K562 (cell line): Measurements from ENCODE around the gene ASPHD1. TPM values are rescaled to one million over a fixed set of nuclear protein-coding genes. Genes with fewer than 3 reads are reported as not detected.

Source experiments
- ETS2 ChIP-seq: IDR thresholded peaks from 2 replicates; pipeline ENCODE4 v1.6.1; 2016; ENCODE audit warnings: borderline replicate concordance, missing genetic modification characterization, mild to moderate bottlenecking, moderate library complexity, missing compliant biosample characterization; ENCODE audit not compliant: poor library complexity, severe bottlenecking
- GABPB2 ChIP-seq: fragments of 250-450 bp; sonication (Bioruptor Pico); conservative IDR thresholded peaks from 2 replicates; pipeline ENCODE4 v1.5.1; 2021; ENCODE audit warnings: mild to moderate bottlenecking
- HDAC8 ChIP-seq: fragments of 450-650 bp; IDR thresholded peaks from 2 replicates; pipeline ENCODE4 v1.6.1; 2016; ENCODE audit warnings: mild to moderate bottlenecking, missing genetic modification characterization, moderate library complexity, missing compliant biosample characterization
- IFI16 ChIP-seq: fragments of 250-450 bp; sonication (Bioruptor Pico); IDR thresholded peaks from 2 replicates; pipeline ENCODE4 v2.1.2; 2022; ENCODE audit warnings: mild to moderate bottlenecking, inconsistent platforms
- ILK ChIP-seq: fragments of 450-650 bp; IDR thresholded peaks from 2 replicates; pipeline ENCODE4 v1.6.1; 2016; ENCODE audit warnings: missing genetic modification characterization, low read depth, mild to moderate bottlenecking, missing compliant biosample characterization, moderate library complexity, borderline replicate concordance
- MAZ ChIP-seq, 2 experiments: fragments of 450-650 bp in 1 of 2; sonication (generic) in 1 of 2; formaldehyde crosslinking; IDR thresholded peaks in 1 of 2; conservative IDR thresholded peaks in 1 of 2; 2 replicates each; pipeline versions ENCODE4 v1.4.0 to v1.5.0; 2020; ENCODE audit warnings: mild to moderate bottlenecking in 1 of 2, missing genetic modification reagents in 1 of 2
- NCOA1 ChIP-seq: fragments of 450-650 bp; IDR thresholded peaks from 2 replicates; pipeline ENCODE4 v1.6.1; 2016; ENCODE audit warnings: low read depth
- NKRF ChIP-seq: fragments of 450-650 bp; IDR thresholded peaks from 2 replicates; pipeline ENCODE4 v1.6.1; 2016; ENCODE audit warnings: borderline replicate concordance
- NONO ChIP-seq, 2 experiments: fragments of 200-400 bp in 1 of 2; fragments of 450-650 bp in 1 of 2; formaldehyde crosslinking in 1 of 2; IDR thresholded peaks; 2 replicates each; pipeline ENCODE4 v1.6.1; 2017; ENCODE audit warnings: low read depth in 2 of 2, mild to moderate bottlenecking in 2 of 2, moderate library complexity in 2 of 2, low read length in 1 of 2
- NR4A1 ChIP-seq, 2 experiments: fragments of 250-450 bp in 1 of 2; fragments of 450-650 bp in 1 of 2; sonication (Bioruptor Pico) in 1 of 2; IDR thresholded peaks; 2 replicates each; pipeline versions ENCODE4 v1.4.0 to v1.6.1; 2016 to 2020; ENCODE audit warnings: mild to moderate bottlenecking in 2 of 2, missing compliant biosample characterization in 1 of 2, missing genetic modification characterization in 1 of 2, moderate library complexity in 1 of 2
- RBM14 ChIP-seq: fragments of 200-400 bp; formaldehyde crosslinking; IDR thresholded peaks from 2 replicates; pipeline ENCODE4 v1.6.1; 2018; ENCODE audit warnings: low read depth, mild to moderate bottlenecking, low read length, moderate library complexity, borderline replicate concordance; ENCODE audit not compliant: insufficient read depth
- RHOXF2B ChIP-seq: fragments of 250-450 bp; sonication (Bioruptor Pico); conservative IDR thresholded peaks from 2 replicates; pipeline ENCODE4 v1.5.1; 2021
- SMAD4 ChIP-seq: fragments of 250-450 bp; sonication (Bioruptor Pico); conservative IDR thresholded peaks from 2 replicates; pipeline ENCODE4 v1.8.0; 2021; ENCODE audit warnings: inconsistent platforms, mild to moderate bottlenecking, moderate library complexity
- SP2 ChIP-seq: IDR thresholded peaks from 2 replicates; pipeline ENCODE4 v1.6.1; 2011; ENCODE audit warnings: mild to moderate bottlenecking, low read depth, low read length, moderate library complexity; ENCODE audit not compliant: poor library complexity, severe bottlenecking; ENCODE audit errors: extremely low read depth
- SREBF2 ChIP-seq: sonication (generic); formaldehyde crosslinking; IDR thresholded peaks from 2 replicates; pipeline ENCODE4 v1.4.0; 2020; ENCODE audit warnings: mild to moderate bottlenecking, missing genetic modification reagents
- SRSF9 ChIP-seq: fragments of 200-400 bp; formaldehyde crosslinking; IDR thresholded peaks from 2 replicates; pipeline ENCODE4 v1.6.1; 2017; ENCODE audit warnings: low read depth, low read length, borderline replicate concordance
- TAF1 ChIP-seq: IDR thresholded peaks from 2 replicates; pipeline ENCODE4 v1.6.1; 2011; ENCODE audit warnings: mild to moderate bottlenecking, low read length, moderate library complexity; ENCODE audit not compliant: insufficient read depth, control insufficient read depth, severe bottlenecking; ENCODE audit errors: extremely low read depth
- TSC22D4 ChIP-seq: fragments of 450-650 bp; IDR thresholded peaks from 2 replicates; pipeline ENCODE4 v1.6.1; 2016; ENCODE audit warnings: missing genetic modification characterization, missing biosample characterization, control low read depth
- ZBTB5 ChIP-seq: fragments of 450-650 bp; IDR thresholded peaks from 2 replicates; pipeline ENCODE4 v1.6.1; 2017; ENCODE audit warnings: antibody characterized with exemption
- ZNF280B ChIP-seq: fragments of 250-450 bp; sonication (Bioruptor Pico); IDR thresholded peaks from 2 replicates; pipeline ENCODE4 v1.5.1; 2021; ENCODE audit warnings: mild to moderate bottlenecking
- polyA plus RNA-seq, 8 experiments: library from polyadenylated mRNA; depleted of rRNA in 4 of 8; stranded (reverse) in 5 of 8; unstranded in 3 of 8; fragments of >200 nt; fragmentation: Nextera tagmentation in 2 of 8; fragmentation: Illumina TruSeq in 1 of 8; extraction: Ambion mirVana in 2 of 8; extraction: Trizol in 1 of 8; gene quantifications; 2 replicates each; pipeline versions ENCODE4 v1.2.1 to v1.2.3, GENCODE V29; 2011 to 2014; ENCODE audit warnings: inconsistent platforms in 1 of 8, missing spikeins in 1 of 8
- total RNA-seq, 7 experiments: library from RNA; depleted of rRNA in 6 of 7; stranded (reverse); fragments of >200 nt in 6 of 7; fragmentation: Illumina TruSeq in 2 of 7; extraction: Trizol in 2 of 7; gene quantifications; 2 replicates each; pipeline versions ENCODE4 v1.2.1 to v1.2.3, GENCODE V29; 2011 to 2021; ENCODE audit warnings: low replicate concordance in 1 of 7
- TF ChIP-seq, protein P1 (sequence below): fragments of 450-650 bp; IDR thresholded peaks from 2 replicates; pipeline ENCODE4 v1.6.1; 2016; ENCODE audit warnings: low read depth, mild to moderate bottlenecking, moderate library complexity

Gene ASPHD1
- total and polyA plus RNA-seq, 9 of the 15 experiments (the other 6 are each of a cell fraction or from before 2014, with no cell fraction given), result 0.03 to 0.70 (median 0.24) TPM; not detected in 5

DNA sequence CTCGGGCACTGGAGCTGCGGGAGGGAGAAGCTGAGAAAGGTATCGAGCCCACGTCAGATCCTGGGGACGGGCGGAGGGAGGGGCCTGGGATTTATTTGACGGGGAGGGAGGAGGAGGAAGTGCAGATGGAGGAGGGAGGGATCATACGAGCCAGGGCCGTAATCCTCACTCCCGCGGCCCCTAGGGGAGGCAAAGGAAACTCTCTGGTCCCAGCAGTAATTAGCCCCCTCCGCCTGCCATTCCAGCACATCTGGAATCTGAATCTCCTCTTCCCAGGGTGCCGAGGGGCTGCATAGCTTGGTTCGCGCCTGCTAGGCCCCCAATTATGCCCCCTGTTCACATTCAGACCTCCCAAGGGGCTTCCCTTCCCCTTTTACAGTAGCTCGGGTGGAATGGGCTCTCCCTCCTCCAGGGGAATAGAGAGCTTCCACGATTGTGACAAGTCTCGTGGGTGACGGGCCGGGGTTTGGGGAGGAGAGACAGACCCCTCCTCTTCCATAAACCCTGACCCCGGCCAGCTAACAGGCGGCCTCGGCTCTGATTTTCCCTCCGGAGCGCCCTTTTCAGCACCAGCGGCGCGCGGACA, 679 bp upstream of the ASPHD1 start, which contains the start of gene SEZ6L2 (continued):
- TF ChIP-seq TSC22D4 (tag), result no peak
- TF ChIP-seq TAF1, result no peak
- TF ChIP-seq NONO (IDR thresholded peaks at IDR 0.05; ENCODE audit: low read depth in 2 of 2, low read length in 1 of 2), result no peak
- no peak for TF ChIP-seq IFI16 (CRISPR knock-in tag)
- TF ChIP-seq RHOXF2B, result no peak
- TF ChIP-seq HDAC8, result no peak
- no peak for TF ChIP-seq ILK (tag)
- TF ChIP-seq ZNF280B, result no peak
- no peak for TF ChIP-seq SP2
- TF ChIP-seq SRSF9, result no peak
- no peak for TF ChIP-seq NR4A1 (CRISPR knock-in tag; IDR thresholded peaks at IDR 0.05)
- TF ChIP-seq NR4A1 (tag; IDR thresholded peaks at IDR 0.05), result no peak
- no peak for TF ChIP-seq GABPB2 (CRISPR knock-in tag)
- TF ChIP-seq NKRF, result no peak
- peak in 1 of 2 experiments; percentile 83; a peak in 1 of 4 replicates for TF ChIP-seq MAZ (CRISPR knock-in tag; conservative IDR thresholded peaks at IDR 0.05 in 1 of 2, IDR thresholded peaks at IDR 0.05 in 1 of 2)
- TF ChIP-seq, protein P1, sequence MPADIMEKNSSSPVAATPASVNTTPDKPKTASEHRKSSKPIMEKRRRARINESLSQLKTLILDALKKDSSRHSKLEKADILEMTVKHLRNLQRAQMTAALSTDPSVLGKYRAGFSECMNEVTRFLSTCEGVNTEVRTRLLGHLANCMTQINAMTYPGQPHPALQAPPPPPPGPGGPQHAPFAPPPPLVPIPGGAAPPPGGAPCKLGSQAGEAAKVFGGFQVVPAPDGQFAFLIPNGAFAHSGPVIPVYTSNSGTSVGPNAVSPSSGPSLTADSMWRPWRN, result no peak
- TF ChIP-seq ETS2, result no peak
- TF ChIP-seq RBM14, result no peak
- no peak for TF ChIP-seq ZBTB5
- peak; percentile 50; the same call in 1 of the 2 replicates for TF ChIP-seq NCOA1
- TF ChIP-seq SMAD4, result 0 out of 2 replicates have a peak, but pooled peaks have one; percentile 50
- TF ChIP-seq SREBF2, result no peak
